Panc1 (cell line): Measurements from ENCODE around the gene TMEM187.

Experiments used
- CTCF ChIP-seq: fragments of 450-650 bp; IDR thresholded peaks from 2 replicates; pipeline ENCODE4 v1.5.1; 2017; ENCODE audit warnings: mild to moderate bottlenecking
- POLR2AphosphoS5 ChIP-seq: IDR thresholded peaks from 2 replicates; pipeline ENCODE4 v1.6.1; 2012; ENCODE audit warnings: mild to moderate bottlenecking, low read depth, low read length, moderate library complexity
- REST ChIP-seq, 2 experiments: IDR thresholded peaks; 2 replicates each; pipeline ENCODE4 v1.6.1; 2011 to 2012; ENCODE audit warnings: low read depth in 2 of 2, control low read depth in 1 of 2, low read length in 1 of 2, mild to moderate bottlenecking in 1 of 2, moderate library complexity in 1 of 2; ENCODE audit not compliant: insufficient read depth in 1 of 2

GRCh38 chrX:154013614-154014360 is 41.2 kb downstream of the TMEM187 start:
- no peak for TF ChIP-seq CTCF
- no peak for TF ChIP-seq REST (IDR thresholded peaks at IDR 0.05; ENCODE audit: insufficient read depth in 1 of 2, low read depth in 2 of 2, low read length in 1 of 2)
- no peak for TF ChIP-seq POLR2AphosphoS5
